CD4-positive, alpha-beta T cell treated with Interleukin-15 for 4 hours (primary cell): ENCODE measurements around the gene ACOX3.

Experiments used
- DNase-seq: peaks from one replicate; pipeline ENCODE4 v3.0.0-alpha.2; 2020; ENCODE audit warnings: low spot score

The ACOX3 gene

DNA sequence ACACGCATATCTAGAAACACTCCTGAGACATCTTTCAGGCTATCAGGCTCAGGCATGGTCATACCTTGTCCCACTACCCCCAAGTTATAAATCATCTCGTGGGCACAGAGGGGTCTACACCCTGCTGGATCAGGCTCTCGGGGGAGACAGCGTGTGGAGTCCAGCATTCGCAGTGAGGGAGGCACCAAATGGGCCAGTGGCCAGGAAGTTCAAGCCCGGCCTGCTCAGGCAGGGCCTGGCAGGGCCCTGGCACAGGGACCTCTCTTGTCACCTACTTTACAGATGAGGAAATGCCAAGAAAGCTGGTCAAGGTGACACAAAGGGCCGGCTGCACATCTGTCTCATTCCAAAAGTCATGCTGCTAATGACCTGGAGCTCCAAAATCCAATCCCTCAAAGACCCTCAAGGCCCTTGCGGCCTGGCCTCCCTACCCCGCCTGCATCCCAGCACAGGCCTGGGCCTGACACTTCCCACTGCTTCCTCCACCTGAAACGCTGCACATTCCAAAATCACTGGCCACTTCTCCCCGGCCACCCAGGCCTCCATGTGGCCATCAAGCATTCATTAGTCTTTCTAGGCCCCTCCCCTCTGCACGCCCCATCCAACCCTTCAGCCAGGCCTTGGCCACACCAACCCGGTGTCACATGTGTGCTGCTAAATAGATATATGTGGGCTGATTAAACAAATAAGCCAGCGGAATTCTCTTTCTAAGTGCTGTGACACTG, 35.6 kb downstream of the ACOX3 start:
- no peak for DNase-seq

DNA sequence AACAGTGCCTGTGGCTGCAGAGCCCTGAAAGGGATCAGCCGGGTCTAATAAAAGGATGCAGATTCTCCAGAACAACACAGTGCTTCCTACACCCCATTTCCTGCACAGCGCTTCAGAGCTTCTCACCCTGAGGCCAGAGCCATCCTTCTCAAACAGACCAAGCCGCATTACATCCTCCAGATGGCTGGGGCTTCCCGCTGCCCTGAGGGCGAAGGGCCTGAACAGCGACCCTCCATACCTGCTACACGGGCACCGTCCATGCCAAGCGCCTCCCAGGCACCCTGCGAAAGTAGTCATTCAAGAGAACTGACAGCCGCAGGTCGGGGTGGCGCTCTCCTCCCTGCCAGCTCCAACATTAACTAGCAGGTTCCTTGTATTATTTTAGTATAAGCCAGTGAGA, 36.5 kb downstream of the ACOX3 start:
- DNase-seq: no peak

DNA sequence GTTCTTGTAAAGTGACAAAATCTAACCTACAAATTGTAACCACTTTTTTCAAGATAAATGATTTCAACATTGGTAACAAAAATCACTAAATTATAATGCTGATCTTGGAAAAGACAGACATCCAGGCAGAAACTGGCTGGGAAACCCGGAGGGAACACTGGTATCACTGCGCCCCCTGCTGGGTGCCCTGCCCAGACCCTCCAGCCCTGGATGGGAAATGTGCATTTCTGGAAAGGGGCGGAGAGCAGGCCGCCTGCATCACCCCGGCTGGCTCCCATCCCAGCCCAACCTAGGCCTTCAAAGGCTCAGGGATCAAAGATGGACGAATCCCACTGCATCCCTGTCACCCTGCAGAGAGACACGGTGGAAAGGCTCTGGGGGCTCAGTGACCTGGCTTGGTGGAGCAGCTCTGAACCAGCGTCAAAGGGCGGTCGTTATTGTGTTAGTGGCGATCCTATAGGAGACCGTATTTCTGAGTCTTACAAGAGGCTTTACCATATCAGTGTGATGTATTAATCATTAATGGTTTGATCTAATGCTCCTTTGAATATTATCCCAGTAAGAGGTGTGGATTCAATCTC, 37.3 kb downstream of the ACOX3 start:
- DNase-seq: peak; percentile 41

DNA sequence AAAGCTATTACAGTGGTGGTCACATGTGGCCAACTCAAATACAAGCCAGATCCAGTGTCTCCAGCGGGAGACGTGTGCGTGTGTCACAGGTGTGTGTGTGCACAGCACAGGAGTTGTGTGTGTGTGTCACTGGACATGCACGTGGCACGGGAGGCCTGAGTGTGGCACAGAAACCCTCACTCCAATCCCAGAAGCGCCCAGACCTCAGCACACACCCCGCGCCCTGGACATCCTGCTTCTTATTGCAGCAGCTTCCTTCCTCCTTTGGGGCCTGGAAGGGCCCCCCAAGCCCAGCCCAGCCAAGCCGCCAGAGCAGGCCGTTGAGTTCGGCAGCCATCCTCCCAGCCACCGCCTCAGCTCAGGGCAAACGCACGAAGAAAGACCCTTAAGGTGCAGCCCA, 37.9 kb downstream of the ACOX3 start:
- no peak for DNase-seq

DNA sequence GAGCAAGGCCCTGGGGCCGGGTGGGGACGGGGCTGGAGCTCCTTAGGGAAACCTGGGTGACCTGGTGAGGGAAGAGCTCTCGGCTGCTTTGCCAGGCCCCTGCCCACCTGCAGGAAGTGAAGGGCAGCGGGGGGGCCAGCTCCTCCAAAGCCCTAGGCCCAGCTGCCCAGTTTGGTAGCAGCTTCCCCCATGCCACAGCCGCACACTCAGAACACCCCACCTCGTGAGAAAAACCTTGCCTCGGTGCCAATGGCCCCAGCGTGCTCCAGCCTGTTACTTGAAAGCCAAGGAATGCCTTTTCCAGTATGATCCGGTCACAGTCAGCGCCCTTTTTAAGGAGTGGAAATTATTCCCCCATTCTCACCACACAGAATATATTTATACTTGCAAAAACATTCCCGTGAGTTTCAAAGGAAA, 38.3 kb downstream of the ACOX3 start:
- no peak for DNase-seq

DNA sequence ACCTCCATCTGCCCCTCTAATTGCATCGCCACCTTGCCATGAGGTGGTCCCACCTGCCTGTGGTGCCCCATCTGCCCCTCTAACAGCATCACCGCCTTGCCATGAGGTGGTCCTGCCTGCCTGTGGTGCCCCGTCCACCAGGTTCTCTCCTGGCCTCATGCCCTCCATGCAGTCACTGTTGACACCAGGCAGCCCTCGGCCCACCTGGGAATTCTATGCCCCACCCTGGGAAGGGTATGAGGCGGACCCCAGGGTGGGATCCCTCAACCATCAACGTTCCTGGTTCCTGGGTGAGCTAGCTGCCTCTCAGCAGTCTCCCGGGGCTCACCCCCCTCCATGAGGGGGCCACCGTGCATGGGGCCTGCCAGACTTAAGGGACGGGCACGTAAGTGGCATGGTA, 38.9 kb downstream of the ACOX3 start:
- no peak for DNase-seq

DNA sequence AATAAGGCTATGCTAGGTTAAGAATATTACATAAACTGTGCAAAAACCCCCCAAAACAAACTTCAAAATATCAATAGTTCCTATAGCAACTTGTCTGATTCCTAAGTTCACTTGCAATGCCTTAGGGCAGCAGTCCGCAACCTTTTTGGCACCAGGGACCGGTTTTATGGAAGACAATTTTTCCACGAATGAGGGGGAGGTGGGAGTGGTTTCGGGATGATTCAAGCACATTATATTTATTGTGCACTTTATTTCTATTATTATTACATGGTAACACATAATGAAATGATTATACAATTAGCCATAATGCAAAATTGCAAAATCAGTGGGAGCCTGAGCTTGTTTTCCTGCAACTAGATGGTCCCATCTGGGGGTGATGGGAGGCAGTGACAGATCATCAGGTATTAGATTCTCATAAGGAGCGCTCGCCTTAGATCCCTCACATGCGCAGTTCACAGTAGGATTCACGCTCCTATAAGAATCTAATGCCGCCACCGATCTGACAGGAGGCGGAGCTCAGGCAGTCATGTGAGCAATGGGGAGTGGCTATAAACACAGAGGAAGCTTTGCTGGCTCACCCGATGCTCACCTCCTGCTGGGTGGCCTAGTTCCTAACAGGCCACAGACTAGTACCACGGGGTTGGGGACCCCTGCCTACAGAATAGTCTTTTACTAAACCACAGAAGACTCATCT, 39.7 kb downstream of the ACOX3 start:
- no peak for DNase-seq

DNA sequence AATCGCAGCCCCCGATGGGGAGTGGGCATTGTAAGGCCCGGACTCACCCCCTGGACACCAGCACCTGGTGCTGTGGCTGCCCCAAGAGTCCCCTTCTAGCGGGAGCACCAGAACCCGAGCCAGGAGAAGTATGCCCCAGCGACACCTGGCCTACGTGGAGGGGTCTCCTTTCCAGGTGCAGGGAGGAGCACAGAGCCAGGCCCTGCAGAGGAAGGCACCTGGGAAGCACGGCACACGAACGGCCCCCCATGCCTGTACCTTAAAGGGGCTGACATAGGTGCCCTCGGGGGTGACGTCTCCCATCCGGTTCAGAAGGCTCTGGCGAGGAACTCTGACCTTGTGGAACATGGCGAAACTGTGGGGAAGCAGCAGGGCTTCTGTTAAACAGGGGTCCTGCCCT, 41.2 kb downstream of the ACOX3 start:
- DNase-seq: no peak

DNA sequence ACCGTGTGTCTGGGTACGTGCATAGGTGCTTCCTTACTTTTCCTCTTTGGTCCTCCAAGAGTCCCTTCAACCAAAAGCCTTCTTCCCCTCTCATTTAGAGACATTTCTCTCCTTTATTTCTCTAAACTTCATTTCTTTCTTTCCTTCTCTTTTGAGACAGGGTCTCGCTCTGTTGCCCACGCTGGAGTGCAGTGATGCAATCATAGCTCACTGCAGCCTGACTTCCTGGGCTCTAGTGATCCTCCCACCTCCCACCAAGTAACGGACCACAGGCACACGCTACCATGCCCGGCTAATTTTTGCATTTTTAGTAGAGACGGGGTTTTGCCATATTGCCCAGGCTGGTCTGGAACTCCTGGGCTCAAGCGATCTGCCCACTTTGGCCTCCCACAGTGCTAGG, 42.2 kb downstream of the ACOX3 start:
- no peak for DNase-seq

DNA sequence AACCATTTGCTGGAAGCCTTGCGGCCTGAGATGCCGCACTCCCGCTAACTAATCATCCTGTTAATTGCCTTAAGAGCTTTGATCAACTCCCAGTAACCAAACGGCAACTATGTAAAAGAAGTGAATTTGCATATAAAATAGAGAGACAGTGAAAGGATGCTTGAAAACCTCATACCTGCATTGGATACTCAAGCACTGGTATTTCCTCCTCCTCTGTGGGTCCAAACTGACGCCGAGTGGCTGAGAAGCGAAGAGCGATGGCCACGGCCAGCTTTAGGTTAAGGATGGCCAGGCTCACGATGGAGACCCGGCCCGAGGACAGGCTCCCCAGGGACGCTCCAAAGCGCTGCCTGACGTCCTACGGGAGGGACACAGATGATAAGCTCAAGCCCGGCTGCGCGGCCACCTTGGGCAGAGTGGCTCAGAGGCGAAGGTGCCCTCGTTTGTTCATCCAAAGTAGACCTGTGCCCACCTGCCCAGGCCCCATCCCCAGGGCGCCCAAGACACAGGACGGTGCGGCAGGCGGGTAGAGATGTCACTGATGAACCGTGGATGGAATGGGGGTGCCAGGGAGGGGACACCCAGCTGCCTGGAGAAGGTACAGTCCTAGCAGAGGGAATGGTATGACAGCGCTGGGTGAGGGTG, 43.6 kb downstream of the ACOX3 start:
- DNase-seq: no peak

DNA sequence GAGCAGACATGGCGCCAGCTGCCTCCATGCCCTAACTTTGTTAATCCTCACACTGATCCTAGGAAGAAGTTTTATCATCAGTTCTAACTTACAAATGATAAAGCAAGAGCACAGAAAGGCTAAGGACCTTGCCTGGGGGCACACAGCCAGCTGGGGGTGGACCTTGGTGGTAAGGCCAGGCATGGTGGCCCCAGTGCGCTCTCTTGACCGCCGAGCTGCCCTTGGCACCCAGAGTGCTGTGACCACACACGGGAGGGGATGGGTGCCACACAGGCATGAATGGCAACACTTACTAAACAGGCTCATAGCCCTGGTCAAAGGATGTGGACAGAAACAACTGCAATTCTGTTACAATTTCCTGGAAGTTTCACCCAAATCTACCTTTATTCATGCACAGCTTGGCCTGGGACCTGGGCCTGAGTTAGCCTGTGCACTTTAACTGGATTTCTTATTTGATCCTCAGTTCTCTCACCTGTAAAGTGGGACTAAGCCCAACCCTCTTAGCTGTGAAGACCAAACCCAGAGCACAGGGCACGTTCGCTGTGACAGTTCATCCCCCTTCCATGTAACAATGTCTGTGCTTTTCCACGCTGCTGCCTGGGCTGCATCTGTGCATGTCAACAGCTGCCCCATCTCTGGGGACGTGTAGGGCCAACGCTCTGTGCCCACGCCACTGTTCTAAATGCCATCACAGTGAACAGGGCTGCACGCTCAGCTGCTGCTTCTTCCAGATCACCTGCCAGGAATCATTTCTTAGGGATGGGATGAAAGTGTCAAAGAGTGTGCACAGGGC, 44.8 kb downstream of the ACOX3 start:
- no peak for DNase-seq

DNA sequence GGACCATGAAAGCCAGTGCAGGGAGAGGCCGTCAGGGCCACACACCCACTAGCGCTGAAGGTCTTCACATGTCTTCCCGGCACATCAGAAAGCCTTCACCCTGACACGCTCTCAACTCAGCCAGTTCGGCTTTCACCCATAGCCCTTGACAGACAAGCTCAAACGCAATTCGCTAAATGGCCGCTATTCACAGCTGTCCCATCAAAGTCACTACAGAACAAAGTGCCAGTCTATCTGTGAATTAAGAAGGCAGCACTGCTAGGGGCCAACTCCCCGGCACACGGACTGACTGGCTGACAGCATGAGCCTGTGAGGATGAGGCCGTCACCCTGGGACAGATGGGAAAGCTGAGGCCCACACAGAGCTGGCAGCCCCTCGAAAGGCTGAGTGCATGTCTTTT, 45.7 kb downstream of the ACOX3 start:
- no peak for DNase-seq

DNA sequence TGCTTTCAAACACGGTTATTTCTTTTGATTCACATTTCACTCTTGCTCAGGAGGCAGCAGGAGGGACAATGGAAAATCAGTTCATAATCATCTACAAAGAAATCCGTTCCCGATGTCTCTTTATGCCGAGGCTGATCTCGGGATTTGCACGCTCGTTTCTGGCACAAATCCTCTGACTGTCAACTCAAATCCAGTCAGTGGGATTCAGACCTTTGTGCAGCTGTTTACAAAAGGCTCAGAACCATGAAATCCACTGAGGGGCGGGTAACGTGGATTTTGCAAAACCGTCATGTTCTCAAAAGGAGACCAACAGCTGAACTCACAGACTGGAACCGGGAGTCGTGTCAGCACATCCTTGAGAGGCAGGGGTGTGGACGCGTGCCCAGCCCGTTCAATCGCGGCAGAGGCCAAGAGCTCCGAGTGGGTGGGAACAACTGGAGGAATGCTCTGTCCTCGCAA, 46.4 kb downstream of the ACOX3 start:
- DNase-seq: no peak

DNA sequence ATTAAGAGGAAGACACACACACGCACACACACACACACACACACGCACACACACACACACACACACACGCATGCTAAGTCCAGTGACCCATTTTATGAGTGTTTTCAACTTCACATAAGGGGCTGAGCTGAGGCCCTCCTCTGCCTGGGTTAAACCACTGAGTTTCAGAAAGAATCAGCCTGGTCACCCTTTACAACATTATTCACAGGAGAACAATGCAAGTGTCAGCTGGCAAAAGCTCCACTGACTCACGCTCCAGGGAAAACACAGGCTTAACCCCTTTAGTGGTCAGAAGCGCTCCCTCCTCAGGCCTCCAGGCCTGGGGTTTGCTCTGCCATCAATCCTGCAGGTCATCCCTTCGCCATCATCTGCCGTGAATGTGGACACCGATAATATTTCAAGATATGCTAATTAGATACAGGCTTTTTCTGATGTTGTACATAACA, 46.9 kb downstream of the ACOX3 start:
- no peak for DNase-seq

DNA sequence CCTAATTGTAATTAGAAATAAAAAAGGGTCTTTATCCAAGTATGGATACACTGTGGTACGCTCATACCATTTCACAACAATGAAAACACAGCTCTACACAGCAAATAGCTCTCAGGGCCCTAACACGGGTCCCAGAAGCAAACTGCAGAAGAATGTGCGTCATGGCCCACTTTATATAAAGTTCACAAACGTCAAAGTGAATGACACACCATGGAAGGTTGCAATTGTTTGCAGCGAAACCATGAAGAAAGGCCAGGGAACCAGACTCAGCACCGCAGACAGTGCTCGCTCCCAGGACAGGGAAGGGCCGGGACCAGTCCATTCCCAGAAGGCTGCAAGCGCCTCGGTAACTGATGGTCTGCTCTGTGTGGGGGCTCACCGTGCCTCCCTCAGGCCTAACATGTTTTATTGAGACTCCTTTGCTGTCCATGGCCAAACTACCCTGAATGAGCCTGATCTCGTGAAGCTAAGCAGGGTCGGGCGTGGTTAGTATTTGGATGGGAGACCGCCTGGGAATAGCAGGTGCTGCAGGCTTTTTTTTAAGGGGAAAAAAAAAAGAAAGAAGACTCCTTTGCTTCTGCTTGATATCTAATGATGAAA, 47.8 kb downstream of the ACOX3 start:
- DNase-seq: no peak

DNA sequence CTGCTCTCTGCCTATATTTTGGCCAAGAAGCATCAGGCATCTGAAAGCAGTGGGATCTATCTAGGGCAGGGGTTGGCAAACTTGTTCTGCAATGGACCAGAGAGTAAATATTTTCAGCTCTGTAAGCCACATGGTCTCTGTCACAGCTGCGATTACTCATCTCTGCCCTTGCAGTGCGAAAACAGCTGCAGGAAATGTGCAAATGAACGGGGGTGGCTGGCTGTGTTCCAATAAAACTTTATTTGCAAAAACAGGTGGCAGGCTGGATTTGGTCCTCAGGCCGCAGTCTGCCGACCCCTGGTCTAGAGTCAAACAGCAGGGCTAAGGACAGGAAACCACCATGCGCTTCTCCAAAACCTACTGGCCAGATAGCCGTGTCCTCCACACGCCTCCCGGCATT, 48.6 kb downstream of the ACOX3 start:
- no peak for DNase-seq

DNA sequence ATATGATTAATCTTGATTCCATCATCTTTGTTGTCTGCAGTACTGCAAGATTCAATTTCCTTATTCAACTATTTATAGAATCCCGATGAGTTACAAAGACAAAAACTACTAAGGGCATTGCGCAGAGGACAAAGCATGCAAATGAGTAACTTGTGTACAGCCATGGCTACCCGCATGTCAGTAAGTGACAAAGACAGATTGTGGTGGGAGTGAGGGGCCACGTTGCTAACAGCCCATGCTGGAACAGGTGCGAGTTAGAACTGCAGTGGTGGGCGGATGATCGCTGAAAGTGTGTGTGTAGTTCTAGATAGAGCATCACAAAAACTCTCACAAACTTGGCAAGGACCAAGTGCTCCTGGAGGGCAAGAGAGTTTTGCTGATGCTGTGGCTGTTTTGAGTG, 49.5 kb downstream of the ACOX3 start:
- no peak for DNase-seq

DNA sequence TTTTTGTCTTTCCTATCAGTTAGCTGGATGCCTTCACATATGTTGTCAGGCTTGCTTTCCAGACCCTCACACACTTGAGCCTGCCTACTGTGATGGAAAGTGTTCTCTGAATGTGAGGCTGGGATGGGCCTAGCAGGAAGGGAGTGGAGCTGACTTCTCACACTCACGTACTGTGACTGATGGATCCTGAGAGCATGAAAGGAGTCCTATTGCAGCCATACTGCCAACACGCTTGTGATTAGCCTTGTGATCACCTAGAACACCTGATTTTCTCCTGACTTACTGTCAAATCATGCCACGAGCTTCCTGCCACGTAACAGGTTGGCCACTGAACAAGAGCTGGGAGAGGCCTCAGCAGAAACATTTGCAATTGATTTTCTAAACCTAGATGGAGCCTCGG, 49.9 kb downstream of the ACOX3 start:
- no peak for DNase-seq

DNA sequence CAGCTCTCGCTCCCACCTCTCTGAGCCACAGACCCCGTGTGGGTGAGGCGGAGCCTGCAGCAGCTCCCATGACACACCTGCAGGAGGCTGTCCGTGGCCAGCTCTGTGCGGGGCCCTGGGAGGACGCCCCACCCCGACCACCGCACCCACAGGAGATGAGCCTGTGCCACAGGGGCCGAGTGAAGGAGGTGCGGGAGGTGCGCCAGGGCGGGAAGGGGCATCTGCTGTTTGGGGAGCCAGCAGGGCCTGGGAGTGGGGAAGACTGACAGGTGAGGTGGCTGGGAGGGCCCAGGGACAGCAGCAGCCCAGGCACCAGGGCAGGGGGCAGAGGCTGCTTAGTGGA, 52.0 kb downstream of the ACOX3 start:
- DNase-seq: no peak

DNA sequence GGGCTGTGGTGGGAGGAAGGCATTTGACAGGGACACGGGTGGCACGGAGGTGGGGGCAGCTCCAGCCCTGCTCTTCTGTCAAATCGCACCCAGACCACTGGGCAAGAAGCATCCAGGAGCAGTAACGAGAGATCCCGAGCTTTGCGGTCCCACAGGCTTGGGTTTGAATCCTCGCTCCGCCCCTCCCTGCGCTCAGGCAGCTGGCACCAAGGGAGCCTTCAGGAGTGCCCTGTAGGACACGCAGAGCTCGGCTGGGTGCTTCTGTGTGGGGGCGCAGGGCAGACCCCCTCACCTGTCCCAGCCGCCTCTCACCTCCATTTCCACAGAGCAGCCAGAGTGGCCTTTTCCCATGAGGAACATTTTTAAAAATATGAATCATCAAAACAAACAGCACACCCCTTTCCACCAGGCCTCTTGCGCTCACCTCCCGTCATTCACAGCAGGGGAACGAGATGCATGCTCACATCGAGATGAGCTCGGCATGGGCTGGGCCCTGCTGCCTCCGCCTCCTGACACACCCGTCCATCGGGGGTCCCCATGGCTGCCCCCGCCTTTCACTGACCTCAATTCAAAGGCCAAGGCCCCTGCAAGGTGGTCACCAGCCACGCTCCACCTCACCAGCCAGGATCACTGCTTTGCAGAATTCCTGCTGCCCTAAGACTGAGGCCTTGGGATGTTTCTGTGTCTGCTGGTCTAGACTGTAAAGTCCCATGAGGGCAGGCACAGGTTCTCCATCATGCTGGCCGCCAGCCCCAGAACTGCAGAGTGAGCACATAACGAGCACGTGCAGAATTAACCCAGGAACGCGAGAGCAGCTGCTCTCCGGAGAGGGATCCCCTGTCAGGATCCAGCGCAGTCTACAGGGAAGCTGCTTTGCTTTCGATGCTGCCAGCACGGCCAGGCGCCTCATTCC, 52.7 kb downstream of the ACOX3 start:
- no peak for DNase-seq

DNA sequence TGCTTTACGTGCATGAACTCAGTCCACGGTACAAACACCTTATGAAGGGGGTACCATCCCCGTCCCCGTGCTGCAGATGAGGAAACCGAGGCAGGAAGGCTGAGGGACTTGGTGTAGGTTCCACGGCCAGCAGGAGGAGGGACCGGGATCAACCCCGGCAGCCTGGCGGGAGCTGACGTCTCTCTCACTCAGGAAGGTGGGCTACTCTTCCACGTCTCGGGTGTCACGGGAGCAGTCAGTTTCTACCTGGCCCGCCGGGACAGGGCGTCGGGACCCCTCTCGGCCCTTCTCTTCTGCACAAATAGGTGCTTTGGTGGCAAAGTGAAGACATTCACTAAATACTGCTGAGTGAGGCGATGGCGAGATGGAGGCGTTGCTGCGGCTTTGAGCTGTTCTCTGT, 53.3 kb downstream of the ACOX3 start:
- no peak for DNase-seq
